ENCODE measurements around the gene CCDC102A.
A peak's percentile ranks its signal among the peaks of the same experiment; 100 is the strongest.

Gene CCDC102A

DNA sequence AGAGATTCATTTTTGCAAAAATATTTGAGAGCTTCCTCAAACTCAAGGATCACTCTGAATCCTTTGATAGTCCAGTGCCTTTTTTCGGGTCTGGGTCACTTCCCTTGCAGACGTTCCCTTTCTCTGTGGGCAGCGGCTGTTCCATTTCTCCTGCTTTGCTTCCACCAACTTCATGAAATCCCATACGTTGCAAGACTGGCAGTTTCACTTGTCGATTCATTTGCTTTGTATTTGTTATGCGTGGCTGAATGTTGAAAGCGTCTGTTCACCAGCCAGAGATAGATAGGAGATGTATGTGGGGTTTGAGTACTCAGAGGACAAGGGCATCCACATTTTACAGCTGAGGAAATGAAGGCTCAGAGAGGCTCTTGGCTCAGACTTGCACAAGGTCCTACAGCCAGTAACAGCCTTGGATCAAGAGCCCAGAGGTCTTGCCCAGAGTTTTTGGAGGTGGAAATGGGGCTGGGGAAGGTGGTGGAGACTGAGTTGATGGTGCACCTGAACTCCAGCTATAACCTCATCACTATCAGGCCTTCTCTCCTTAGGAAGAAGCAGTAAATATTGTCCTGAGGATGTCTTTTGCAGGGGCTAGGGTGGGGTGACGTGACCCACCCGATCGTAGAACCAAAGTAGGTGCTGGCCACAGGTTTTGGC, 1.3 kb upstream of the CCDC102A start:
- DNase-seq (ENCODE audit: low spot score): no peak

DNA sequence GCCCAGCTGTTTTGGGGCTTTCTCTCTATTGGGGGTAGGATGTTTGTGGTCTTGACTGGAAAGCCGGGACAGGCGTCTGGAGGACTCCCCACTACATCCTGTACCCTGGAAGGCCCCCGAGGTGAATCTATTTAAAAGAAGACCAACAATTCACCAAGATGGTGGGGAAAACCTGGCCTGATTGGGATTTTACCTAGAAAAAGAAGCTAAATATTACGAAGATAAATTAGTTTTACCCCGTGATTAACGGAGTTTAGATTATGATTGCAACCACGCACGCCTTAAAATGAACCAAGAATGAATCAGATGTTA, 779 bp upstream of the CCDC102A start:
- no peak for DNase-seq (ENCODE audit: low spot score)

DNA sequence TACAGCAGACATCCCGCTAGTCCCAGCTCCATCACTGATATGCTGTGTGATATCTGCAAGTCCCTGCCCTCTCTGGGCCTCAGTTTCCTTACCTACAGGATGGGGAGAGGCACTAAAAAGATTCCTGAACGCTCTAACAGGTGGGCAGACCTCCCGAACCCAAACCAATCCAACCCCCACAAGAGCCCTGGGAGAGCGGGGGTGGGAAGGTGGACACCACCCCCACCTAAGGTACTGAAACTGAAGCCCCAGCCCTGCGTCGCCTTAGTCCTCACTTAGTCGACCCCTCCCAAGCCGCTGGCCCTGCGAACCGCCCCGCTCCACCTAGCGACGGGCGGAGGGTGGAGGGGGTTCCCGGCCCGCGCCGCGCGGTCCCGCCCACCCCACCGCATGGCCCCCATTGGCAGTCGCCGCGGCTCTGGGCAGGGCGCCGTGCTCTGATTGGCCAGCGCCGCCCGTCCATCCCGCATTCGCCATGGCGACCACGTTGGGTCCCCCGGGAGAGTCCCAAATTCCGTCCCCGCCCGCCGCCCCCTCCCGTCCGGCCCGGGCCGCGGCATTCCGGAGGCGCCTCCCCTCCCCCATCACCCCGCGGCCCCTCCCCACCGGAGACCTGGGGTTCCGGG, 578 bp downstream of the CCDC102A start:
- peak; percentile 97 for DNase-seq (ENCODE audit: low spot score)

DNA sequence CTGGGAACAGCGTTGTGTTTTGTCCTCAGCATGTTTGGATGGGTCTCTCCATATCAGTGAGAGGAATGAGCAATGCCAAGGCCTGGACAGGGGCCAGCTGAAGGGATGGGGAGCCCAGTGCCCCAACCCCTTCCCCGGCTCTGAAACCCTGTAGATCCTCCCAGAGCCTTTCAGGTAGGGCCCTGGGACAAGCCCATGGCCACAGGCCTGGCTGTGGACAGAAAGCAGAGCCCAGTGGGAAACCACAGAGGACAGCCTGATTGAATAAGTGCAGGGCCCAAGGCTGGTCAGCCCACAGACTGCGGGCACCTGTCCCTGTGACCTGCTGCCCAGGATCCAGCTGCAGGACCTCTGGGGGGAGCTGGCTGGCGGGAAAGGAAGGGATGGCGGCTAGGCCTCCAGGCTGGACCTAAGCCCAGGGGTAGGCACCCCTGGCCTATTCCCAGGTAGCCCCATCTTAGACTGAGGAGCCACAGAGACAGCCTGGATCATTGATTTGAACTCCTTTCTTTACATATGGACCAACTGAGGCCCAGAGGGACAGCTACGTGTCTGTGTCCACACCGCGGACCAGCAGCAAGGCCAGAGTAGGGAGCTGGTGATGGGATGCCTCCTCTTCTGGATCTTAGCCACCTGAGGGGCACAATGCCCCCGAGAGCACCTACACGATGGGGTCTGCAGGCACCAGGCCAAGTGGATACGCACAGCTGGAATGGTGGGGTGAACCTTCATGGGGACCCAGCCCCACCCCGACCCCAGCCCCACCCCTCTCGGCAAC, 1.3 kb downstream of the CCDC102A start:
- DNase-seq (ENCODE audit: low spot score): no peak

DNA sequence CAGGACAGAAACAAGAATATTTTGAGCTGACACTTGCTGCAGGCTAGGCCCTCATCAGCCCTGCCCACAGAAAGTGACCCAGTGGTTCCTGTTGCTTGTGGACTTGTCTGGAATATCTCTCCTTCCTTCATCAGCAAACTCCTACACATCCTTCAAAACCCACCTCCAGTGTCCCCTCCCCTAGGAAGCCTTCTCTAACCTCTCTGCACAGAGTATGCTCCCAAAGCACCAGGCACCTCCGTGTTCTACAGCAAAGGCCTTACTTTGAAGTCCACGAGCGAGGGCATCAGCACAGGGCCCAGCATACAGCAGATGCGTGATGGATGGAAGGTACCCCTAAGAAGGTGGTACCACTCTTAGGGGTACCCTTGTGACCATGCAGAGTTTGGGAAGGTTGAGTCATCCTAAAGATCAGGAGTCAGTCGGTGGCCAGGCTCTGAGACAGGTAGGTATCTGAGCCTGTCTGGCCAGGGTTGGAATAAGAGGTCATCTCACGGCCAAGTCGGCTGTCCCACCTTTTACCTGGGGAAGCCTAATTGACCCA, 2.0 kb downstream of the CCDC102A start:
- no peak for DNase-seq (ENCODE audit: low spot score)

DNA sequence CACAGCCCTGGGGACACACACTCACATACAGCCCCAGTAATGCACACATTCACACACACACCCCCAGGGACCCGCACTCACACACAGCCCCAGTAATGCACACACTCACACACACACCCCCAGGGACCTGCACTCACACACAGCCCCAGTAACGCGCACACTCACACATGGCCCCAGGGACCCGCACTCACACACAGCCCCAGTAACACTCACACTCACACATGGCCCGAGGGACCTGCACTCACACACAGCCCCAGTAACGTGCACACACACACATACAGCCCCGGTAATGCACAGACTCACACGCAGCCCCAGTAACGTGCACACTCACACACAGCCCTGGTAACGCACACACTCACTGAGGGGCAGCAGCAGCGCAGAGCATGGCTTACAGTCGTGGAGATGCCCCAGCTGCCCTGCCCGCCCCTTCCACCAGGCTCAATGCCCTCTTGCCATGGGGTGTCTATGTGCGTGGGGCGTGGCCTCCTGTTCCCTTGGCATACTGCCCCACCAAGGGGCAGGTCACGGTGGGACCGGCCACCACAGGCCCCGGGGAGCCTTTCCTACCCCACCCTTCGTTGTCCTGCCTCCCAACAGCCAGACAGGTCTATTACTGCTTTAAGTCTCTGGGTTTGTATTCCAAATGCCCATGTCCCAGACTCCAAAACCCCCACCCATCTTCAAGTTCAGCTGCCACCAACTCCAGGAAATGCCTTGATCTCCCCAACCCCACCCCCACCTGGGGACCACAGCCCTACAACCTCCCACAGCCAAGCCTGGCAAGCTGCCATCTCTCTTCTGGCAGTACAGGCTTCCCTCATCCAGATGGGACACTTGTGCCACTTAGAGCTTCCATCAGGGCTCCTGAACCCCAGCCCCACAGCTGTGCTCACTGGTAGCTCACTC, 2.7 kb downstream of the CCDC102A start:
- DNase-seq (ENCODE audit: low spot score): no peak

DNA sequence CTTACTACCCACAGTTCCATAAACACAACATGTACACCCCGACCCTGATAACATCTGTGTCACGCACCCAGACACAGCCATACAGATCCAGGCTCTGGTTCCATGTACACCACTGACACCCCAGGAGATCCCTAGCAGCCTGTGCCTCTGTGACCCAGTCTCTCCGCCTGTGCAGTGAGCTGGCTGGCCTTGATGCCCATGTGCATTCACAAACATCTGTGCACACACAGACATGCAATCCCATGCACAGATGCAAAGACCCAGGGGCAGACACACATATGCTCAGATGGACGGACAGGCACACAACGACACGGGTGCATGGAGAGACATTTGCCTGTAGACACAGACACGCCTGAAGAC, 4.1 kb downstream of the CCDC102A start:
- DNase-seq (ENCODE audit: low spot score): no peak

DNA sequence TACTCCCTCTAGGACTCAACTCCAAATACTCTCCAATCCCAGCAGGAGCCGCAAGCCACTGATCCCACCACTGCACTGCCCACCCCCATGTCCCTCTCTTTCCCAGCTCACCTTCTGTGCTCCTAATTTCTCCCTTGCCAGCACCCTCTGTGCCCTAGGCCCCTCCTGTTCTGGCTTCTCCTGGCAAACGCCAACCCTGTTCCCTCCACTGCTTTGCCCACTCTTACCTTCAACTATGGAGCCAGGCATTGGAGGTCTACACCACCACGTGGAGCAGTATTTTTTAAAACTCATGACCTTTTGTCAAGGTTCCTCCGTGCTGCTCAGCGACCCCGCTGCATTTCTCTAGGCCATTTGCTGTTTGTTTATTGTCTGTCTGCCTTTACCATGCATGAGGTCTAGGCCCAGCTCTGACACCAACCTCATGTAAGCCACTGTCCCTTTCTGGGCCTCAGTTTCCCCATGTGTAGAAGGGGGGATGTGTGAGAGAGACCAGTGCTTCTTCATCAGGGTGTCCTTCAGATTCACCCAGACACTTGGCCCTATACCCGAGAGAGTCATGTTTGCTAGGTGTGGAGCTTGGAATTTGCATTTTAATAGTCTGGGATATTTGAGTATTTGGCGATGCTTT, 4.6 kb downstream of the CCDC102A start:
- DNase-seq (ENCODE audit: low spot score): no peak

DNA sequence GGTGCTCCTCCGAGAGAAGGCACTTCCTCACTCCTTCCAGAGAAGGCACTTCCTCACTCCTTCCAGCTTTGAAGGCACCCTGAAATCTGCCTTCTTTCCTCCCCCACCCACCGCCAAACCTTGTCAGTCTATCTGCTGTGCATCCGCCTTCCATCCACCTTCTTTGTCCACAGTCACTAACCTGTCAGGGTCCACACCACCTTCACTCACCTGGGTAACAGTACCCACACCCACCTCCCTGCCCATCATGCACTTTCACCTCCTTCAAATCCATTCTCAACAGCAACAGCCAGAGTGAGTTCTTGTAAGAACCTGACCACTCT, 5.2 kb downstream of the CCDC102A start:
- no peak for DNase-seq (ENCODE audit: low spot score)

DNA sequence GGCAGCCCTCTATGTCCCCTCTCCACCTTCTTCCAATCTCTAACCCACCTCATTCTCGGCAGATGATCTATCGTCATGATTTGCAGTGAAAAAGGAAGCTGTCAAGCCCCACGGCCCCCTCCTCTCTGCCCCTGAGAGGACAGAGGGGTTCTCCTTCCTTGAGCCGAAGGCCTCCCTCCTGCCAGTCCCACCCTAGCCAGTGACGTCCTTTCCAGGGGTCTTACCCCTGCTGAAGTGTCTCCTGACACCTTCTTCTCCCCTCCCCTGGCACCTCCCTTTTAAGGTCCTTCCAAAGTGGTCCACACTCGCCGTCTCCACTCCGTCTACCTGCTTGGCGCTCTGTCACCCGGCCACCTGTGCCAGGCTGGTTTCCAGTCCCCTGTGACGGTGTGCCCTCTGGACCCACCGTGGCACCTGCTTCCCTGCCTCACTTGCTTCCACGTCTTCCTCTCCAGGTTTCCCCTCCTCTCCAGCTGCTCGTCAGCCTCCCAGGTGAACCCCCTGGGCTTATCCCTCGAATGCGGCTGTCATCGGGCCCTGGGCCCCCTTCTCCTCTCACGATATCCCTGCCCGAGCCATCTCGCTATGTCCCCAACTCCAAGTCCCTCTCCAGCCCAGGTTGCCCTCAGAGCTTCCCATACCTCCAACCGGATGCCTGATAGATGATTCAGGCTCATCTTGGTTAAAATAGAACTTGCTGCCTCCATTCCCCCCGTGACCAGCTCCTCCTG, 5.7 kb downstream of the CCDC102A start:
- no peak for DNase-seq (ENCODE audit: low spot score)

DNA sequence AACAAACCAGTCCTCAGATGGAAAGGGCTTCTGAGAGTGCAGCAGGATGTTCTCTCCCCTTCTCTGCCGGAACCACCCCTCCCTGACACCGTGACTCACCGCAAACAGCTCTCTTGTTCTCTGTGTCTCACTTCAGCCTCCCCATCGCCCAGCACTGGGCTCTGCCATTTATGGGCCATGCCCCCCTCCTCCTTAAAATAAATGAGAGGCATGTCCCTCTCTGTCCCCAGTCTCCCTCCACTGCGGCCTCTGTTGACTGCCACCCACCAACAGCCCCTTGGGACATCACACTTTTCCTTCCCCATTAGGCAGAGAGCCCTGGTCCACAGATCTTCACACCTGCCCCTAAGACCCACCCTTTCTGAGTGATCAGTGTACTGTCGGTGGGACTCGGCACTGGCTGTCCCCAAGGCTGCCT, 6.3 kb downstream of the CCDC102A start:
- peak; percentile 72 for DNase-seq (ENCODE audit: low spot score)

DNA sequence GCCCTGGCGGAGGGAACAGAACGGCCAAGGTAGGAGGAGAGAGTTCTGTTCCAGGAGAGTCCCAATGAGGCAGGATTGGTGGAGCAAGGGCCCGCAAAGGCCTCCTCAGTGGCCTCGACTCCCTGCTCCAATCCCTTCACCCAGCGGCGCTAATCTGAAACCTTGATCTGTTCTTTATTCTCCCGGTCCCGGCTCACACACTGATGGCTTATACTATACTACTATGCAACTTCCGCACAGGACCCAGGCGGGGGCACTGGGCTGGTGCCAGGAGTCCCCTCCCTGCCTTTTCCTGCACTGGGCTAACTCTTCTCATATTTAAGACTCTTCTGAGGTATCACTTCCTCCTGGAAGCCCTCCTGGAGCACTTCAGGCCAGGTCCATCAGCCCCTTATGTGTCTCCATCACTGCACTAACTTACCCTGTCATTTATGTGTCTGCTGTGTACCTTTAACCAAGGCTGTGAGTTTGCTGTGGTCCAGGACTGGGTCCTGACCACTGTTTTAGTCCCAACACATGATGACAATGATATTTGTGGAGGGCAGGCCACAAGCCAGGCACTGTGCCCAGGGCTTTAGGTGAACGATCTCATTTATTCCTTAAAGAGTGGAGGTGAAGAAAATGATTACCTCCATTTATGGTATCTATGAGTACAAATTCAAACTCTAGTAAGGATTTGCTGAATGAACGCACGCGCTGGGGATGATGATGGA, 6.8 kb downstream of the CCDC102A start:
- no peak for DNase-seq (ENCODE audit: low spot score)

DNA sequence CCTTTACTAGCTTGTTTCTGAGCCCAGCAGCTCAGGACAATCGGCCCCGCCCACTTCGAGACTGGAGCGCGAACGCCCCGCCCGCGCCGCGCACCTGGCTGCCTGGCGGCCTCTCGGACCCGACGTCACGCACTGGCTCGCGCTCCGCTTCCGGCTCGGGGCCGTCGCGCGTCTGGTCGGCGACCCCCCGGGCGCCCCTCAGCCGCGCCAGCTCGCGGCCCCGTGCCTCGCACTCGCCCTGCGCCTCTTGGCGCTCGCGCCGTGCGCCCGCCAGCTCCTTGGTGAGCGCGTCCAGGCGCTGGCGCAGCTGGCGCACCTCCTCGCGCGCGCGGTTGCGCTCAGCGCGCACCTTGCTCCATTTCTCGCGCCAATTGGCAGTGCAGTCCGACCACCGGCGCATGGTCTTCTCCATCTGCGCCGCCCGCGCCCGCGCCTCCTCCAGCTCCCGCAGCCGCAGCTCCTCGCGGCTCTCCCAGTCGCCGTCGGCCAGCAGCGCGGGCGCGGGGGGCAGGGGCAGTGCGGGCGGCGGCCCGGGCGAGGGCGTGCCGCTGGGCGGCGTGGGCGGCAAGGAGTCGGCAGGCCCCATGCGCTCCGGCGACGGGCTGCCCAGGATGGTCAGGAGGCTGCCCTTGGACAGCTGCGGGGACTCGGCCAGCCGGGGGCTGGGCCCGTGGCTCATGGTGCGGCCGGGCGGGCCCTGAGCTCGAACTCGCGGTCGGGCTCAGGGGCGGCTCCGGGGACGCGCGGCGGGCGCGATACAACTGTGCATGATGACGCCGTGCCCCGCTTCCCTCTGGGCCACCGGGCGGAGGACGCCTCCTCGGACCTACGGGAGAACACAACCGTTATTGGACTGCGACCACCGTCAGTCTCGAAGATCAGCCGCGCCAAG, 7.6 kb downstream of the CCDC102A start:
- DNase-seq (ENCODE audit: low spot score): no peak

DNA sequence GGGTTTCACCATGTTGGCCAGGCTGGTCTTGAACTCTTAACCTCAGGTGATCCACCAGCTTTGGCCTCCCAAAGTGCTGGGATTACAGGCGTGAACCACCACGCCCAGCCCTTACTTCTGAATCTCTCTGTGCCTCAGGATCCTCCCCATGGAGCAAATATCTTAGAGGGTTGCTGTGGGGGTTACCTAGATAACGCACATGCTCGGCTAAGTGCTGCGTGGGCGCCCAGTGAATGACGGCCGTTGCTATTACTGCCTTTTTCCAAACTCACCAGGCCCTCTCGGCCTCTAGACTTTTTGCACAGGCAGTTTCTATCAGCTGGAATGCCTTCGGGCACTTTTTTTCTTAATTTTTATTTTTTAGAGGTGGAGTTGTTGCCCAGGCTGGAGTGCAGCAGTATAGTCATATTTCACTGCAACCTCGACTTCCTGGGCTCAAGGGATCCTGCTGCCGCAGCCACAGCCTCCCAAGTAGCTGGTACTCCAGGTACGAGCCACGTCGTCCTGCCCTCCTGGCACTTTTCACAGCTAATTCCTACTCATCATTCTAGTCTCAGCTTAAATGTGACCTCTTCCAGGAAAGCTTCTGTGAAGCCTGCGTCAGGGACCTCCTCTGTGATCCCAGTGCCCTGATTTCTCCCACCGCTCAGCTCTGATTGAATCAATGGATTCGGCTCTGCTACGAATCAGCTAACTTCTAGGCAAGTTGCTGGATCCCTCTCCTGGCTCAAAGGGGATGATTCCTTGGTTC, 8.6 kb downstream of the CCDC102A start:
- DNase-seq (ENCODE audit: low spot score): no peak

DNA sequence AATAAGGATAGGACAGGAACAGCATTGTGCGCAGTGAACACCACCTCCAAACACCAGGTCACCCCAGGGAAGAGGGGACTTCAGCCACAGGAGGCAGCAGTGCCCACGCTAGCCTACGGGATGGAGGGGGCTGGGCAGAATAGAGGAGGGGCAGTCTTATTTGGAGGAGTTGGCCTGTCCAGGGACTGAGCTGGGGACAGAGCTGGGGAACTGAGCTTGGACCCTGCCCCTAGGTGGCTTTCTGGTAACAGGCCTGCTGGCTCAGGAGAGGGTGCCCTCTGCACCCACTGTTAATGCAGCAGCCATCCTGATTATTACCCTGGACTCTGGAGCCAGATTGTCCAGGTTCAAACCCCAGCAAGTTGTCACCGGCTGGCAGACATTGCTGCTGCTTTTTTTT, 9.3 kb downstream of the CCDC102A start:
- no peak for DNase-seq (ENCODE audit: low spot score)

DNA sequence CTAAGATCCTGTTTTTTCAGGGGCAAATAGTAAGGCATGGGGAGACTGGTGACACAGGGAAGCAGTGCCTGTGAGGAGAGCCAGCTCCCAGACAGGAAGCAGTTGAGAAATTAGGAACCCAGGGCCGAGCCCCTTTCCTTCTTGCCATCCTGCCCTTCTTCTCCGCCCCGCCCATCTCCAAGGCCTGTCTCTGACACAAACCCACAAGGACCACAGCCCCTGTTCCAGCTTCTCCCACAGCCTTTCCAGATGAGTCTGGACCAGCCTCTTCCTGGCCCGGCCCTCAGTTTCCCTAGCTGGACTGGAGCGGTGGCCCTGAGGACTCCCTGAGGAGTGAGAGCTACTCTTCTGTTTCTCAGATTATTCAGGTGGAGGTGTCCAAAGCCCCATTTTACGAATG, 9.9 kb downstream of the CCDC102A start:
- no peak for DNase-seq (ENCODE audit: low spot score)

DNA sequence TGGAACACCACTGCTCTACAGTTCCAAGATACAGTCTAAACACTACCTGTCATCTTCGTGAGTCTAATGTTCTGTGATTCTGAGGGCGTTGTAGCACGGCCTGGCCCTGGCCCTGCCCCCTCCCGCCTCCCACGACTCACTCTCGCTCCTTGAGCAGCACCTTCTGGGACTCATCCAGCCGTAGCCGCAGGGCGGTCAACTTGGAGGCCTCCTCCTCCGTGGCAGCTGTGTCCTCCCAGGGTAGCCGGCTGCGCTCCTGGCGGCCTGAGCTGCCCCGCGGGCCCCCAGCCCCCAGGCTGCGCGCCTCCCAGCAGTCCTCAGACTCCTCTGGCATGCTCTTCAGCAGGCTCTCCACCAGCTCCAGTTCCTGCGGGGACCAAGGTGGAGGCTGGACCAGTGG, 10.6 kb downstream of the CCDC102A start:
- DNase-seq (ENCODE audit: low spot score): no peak

DNA sequence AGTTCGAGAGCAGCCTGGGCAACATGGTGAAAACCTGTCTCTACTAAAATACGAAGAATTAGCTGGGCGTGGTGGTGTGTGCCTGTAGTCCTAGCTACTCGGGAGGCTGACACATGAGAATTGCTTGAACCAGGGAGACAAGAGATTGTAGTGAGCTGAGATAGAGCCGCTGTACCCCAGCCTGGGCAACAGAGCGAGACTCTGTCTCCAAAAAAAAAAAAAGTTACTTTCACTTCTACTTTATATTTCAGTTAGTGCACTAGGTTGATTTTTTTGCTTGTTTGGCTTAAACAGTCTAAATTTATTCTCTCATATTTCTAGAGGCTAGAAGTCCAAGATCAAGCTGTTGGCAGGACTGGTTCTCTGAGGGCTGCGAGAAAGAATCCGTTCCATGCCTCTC, 13.4 kb downstream of the CCDC102A start:
- DNase-seq (ENCODE audit: low spot score): peak; percentile 59
